Uterus (tissue), 2 donors: ENCODE results near the gene AP1S1.

Experiments used
- POLR2A ChIP-seq, 2 donors: fragments of 450-650 bp; IDR thresholded peaks; one replicate each; pipeline ENCODE4 v1.6.1; 2016; ENCODE audit warnings: antibody characterized with exemption in 2 of 2, mild to moderate bottlenecking in 1 of 2, moderate library complexity in 1 of 2
- TF ChIP-seq, protein P1 (sequence below), 4 experiments: fragments of 200-600 bp in 2 of 4; fragments of 450-650 bp in 2 of 4; sonication (generic) in 2 of 4; IDR thresholded peaks; one replicate each; pipeline ENCODE4 v1.5.1; 2016 to 2019; ENCODE audit warnings: antibody characterized with exemption in 4 of 4, mild to moderate bottlenecking in 2 of 4, moderate library complexity in 1 of 4

DNA sequence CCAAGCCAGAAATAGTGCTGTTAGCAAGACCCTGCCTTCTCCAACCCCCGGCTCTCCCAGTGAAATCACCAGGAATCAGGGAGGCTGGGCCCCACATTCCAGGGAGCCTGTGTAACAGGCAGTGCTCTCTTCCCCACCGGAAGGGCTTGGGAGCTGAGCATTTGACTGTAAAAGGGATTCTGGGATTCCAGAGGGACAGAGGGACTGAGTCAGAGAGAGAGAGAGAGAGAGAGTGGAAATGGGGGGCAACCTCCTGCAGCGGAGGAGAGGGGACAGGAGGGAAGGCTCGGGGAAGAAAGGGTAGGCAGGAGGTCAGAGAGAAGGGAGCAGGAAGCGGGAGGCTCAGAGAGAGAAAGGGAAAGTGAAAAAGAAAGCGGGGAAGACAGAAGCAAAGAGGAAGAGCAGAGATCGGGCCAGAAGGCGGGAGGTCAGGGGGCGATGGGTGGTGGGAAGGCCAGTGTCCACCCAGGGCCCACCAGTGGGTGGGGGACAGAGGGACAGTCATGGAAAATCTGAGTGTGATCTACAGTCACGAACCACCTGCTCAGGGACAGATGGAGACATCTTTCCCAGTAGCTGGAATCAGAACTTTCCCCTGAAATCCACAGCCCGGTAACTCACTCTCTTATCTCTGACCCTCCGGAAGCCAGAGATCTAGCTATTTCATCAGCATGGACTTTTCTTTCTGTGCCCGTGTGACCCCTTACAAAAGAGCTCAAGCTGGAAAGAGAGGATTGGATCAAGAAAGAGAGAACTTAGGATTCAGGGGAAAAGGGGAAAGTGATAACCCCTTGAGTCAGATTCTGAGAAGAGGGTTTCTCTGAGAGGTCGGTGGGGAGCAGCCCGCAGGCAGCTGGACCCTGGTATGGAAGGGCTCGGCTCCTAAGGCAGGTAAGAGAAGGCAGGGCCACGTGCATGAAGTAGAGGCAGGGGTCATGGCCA lies 32.0 kb upstream of the AP1S1 start:
- peak; percentile 61 to 68 for TF ChIP-seq POLR2A (IDR thresholded peaks at IDR 0.05)
- TF ChIP-seq, protein P1, sequence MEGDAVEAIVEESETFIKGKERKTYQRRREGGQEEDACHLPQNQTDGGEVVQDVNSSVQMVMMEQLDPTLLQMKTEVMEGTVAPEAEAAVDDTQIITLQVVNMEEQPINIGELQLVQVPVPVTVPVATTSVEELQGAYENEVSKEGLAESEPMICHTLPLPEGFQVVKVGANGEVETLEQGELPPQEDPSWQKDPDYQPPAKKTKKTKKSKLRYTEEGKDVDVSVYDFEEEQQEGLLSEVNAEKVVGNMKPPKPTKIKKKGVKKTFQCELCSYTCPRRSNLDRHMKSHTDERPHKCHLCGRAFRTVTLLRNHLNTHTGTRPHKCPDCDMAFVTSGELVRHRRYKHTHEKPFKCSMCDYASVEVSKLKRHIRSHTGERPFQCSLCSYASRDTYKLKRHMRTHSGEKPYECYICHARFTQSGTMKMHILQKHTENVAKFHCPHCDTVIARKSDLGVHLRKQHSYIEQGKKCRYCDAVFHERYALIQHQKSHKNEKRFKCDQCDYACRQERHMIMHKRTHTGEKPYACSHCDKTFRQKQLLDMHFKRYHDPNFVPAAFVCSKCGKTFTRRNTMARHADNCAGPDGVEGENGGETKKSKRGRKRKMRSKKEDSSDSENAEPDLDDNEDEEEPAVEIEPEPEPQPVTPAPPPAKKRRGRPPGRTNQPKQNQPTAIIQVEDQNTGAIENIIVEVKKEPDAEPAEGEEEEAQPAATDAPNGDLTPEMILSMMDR (IDR thresholded peaks at IDR 0.05): peak in 1 of 4 experiments; percentile 8
